Keratinocyte (primary cell): ENCODE results near the gene PYCR2. TPM values are rescaled to one million over a fixed set of nuclear protein-coding genes. Genes with fewer than 3 reads are reported as not detected.

Source experiments
- DNase-seq: peaks from one replicate; pipeline ENCODE4 v3.0.0-alpha.2; 2011; ENCODE audit warnings: low read depth, missing footprints, low spot score
- FAIRE-seq: peaks from 2 replicates; lab custom pipeline; 2011; peaks lifted over from hg19 to GRCh38; lab: Jason Lieb, UNC
- H2AFZ ChIP-seq: 2 replicates; pipeline ENCODE4 v1.6.0; 2012; ENCODE audit warnings: low read length, control low read depth, inconsistent platforms; ENCODE audit not compliant: control insufficient read depth
- H3K27ac ChIP-seq: 2 replicates; pipeline ENCODE4 v1.5.1; 2011; ENCODE audit warnings: low read length; ENCODE audit not compliant: control insufficient read depth, insufficient read depth
- H3K27me3 ChIP-seq: 3 replicates; pipeline ENCODE4 v1.6.0; 2011; ENCODE audit warnings: low read length; ENCODE audit not compliant: control insufficient read depth, insufficient read depth; ENCODE audit errors: extremely low read depth
- H3K36me3 ChIP-seq, 2 experiments: 2 replicates in 1 of 2; 3 replicates in 1 of 2; pipeline ENCODE4 v1.5.1; 2011; ENCODE audit warnings: low read length in 2 of 2, mild to moderate bottlenecking in 1 of 2; ENCODE audit not compliant: control insufficient read depth in 2 of 2, insufficient read depth in 2 of 2; ENCODE audit errors: extremely low read depth in 1 of 2
- H3K4me1 ChIP-seq: 3 replicates; pipeline ENCODE4 v1.5.1; 2011; ENCODE audit warnings: low read length; ENCODE audit not compliant: control insufficient read depth, insufficient read depth; ENCODE audit errors: extremely low read depth
- H3K4me2 ChIP-seq: 3 replicates; pipeline ENCODE4 v1.6.0; 2011; ENCODE audit warnings: low read depth, low read length; ENCODE audit not compliant: control insufficient read depth, insufficient read depth; ENCODE audit errors: extremely low read depth
- H3K4me3 ChIP-seq, 3 experiments: fragments of 200-600 bp in 1 of 3; sonication (generic) in 1 of 3; 2 replicates in 2 of 3; 3 replicates in 1 of 3; pipeline ENCODE4 v1.5.1; 2011 to 2016; ENCODE audit warnings: low read length in 3 of 3, mild to moderate bottlenecking in 3 of 3, control low read depth in 2 of 3, inconsistent platforms in 1 of 3, low read depth in 1 of 3, mixed read lengths in 1 of 3, mixed run types in 1 of 3, moderate library complexity in 1 of 3; ENCODE audit not compliant: control insufficient read depth in 2 of 3, insufficient read depth in 2 of 3; ENCODE audit errors: extremely low read depth in 1 of 3
- H3K79me2 ChIP-seq: 2 replicates; pipeline ENCODE4 v1.6.0; 2012; ENCODE audit warnings: low read length; ENCODE audit not compliant: control insufficient read depth, insufficient read depth
- H3K9ac ChIP-seq: 3 replicates; pipeline ENCODE4 v1.6.0; 2011; ENCODE audit warnings: low read length; ENCODE audit not compliant: control insufficient read depth, insufficient read depth; ENCODE audit errors: extremely low read depth
- H3K9me1 ChIP-seq: 3 replicates; pipeline ENCODE4 v1.6.0; 2011; ENCODE audit warnings: low read length; ENCODE audit not compliant: control insufficient read depth, insufficient read depth; ENCODE audit errors: extremely low read depth
- H3K9me3 ChIP-seq: 2 replicates; pipeline ENCODE4 v1.5.1; 2012; ENCODE audit warnings: low read depth, low read length; ENCODE audit not compliant: control insufficient read depth
- H4K20me1 ChIP-seq: 3 replicates; pipeline ENCODE4 v1.6.0; 2011; ENCODE audit warnings: low read length; ENCODE audit not compliant: control insufficient read depth, insufficient read depth; ENCODE audit errors: extremely low read depth
- EZH2 ChIP-seq: IDR thresholded peaks from one replicate; pipeline ENCODE4 v1.6.1; 2012; ENCODE audit warnings: inconsistent platforms, mild to moderate bottlenecking, low read length, moderate library complexity
- dilution Hi-C: fragments of 300-500 bp; cut with MboI; formaldehyde crosslinking; loops from one replicate; pipeline ENCODE4 v1.7.0; 2020; ENCODE audit warnings: low sequenced_read_pairs; ENCODE audit not compliant: extremely low pct_ligation_motif_present
- polyA plus RNA-seq, 5 experiments: library from polyadenylated mRNA; depleted of rRNA in 3 of 5; stranded (reverse) in 3 of 5; stranded (forward) in 1 of 5; unstranded in 1 of 5; fragments of >200 nt; gene quantifications; 1 replicate in 1 of 5; 2 replicates in 3 of 5; 3 replicates in 1 of 5; pipeline versions ENCODE4 v1.2.1 to v1.2.3, GENCODE V29; 2011 to 2012; ENCODE audit warnings: missing spikeins in 2 of 5, low read depth in 1 of 5, low replicate concordance in 1 of 5
- TF ChIP-seq, protein P1 (sequence below), 3 experiments: IDR thresholded peaks in 1 of 3; conservative IDR thresholded peaks in 1 of 3; optimal IDR thresholded peaks in 1 of 3; 2 replicates in 2 of 3; 3 replicates in 1 of 3; pipeline versions ENCODE3 to v1.5.1; 2011; ENCODE audit warnings: low read length in 3 of 3, mild to moderate bottlenecking in 3 of 3, moderate library complexity in 2 of 3, control low read depth in 1 of 3, inconsistent platforms in 1 of 3; ENCODE audit not compliant: insufficient read depth in 2 of 3; ENCODE audit errors: extremely low read depth in 1 of 3

The PYCR2 gene
- polyA plus RNA-seq, 1 donor (not counting 4 experiments of a cell fraction or from before 2014, with no cell fraction given), result 45.5 TPM

DNA sequence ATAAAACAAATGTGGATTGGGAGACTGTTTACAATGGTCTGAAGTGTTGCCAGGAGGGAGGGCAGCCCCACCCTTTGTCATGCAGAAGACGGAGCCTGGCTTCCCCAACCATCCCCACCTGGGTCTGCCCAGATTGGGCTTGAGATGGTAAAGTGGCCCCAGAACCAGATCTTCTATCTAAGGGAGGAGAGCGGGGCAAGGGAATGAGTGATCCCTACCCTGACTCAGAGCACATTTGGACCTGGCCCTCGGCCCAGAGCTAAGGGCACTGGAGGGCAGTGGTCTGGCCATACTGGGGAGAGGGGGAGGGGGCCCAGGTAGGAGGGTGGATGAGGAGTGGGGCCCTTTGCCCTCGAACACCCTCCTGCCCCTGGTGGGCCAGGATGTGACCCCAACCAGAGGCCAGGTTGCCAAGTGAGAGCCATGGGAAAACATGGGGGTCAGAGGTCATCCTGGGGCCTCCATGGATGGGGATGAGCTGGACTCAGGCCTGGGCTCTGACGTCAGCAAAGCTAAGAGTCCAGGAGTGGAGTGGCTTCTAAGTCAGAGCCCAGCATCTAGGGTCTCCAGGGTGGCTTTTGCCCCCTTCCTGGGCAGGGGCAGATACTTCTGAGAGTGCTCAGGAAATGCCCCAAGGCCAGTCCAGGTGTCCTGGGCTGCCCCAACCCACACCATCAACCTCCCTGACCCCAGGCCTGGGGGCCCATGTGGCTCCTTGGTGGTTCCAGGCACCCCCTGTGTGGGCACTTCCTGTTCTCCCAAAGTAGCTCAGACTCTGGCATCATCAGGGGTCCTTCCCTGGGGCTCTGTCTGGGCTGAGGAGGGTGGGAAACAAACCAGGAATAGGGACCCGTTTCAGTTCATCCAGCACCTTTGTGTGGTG lies 33.5 kb downstream of the PYCR2 start:
- DNase-seq (no peak), FAIRE-seq (no peak)
- no peak overlapping the region for H3K9ac ChIP-seq
- H3K4me2 ChIP-seq, result no peak overlapping the region
- H3K27ac ChIP-seq, result no peak overlapping the region
- no peak for TF ChIP-seq EZH2
- TF ChIP-seq, protein P1, sequence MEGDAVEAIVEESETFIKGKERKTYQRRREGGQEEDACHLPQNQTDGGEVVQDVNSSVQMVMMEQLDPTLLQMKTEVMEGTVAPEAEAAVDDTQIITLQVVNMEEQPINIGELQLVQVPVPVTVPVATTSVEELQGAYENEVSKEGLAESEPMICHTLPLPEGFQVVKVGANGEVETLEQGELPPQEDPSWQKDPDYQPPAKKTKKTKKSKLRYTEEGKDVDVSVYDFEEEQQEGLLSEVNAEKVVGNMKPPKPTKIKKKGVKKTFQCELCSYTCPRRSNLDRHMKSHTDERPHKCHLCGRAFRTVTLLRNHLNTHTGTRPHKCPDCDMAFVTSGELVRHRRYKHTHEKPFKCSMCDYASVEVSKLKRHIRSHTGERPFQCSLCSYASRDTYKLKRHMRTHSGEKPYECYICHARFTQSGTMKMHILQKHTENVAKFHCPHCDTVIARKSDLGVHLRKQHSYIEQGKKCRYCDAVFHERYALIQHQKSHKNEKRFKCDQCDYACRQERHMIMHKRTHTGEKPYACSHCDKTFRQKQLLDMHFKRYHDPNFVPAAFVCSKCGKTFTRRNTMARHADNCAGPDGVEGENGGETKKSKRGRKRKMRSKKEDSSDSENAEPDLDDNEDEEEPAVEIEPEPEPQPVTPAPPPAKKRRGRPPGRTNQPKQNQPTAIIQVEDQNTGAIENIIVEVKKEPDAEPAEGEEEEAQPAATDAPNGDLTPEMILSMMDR (optimal IDR thresholded peaks at IDR 0.05 in 1 of 3, IDR thresholded peaks at IDR 0.05 in 1 of 3, conservative IDR thresholded peaks at IDR 0.05 in 1 of 3; ENCODE audit: extremely low read depth in 1 of 3, insufficient read depth in 2 of 3, low read length in 3 of 3), result no peak
- H3K9me3 ChIP-seq, result no peaks in the 10 kb centered on the region
- H3K4me1 ChIP-seq, result peaks cover 2% of the 10 kb centered on the region
- H3K79me2 ChIP-seq, result no peaks in the 10 kb centered on the region
- dilution Hi-C loops, result no loop called here
- no peaks in the 10 kb centered on the region for H3K27me3 ChIP-seq
- no peaks in the 10 kb centered on the region for H4K20me1 ChIP-seq
- no peak overlapping the region for H2AFZ ChIP-seq
- H3K9me1 ChIP-seq, result no peaks in the 10 kb centered on the region
- no peak overlapping the region for H3K4me3 ChIP-seq
- no peaks in the 10 kb centered on the region for H3K36me3 ChIP-seq

DNA sequence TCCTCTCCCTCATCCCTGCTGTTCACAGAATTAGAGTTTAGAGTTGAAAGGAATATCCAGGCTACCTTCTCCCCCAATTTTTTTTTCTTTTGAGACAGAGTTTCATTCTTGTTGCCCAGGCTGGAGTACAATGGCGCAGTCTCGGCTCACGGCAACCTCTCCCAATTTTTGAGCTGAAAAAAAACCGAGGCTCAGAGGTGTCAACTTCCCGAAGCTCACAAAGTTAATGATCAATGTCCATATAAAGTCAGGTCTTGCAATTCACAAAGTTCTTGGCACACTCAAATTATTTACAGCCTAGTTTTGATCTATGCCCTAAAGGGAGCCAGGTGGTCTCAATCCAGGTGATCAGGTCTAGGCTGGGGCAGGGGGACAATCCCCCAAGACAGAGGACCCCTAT lies 34.3 kb downstream of the PYCR2 start:
- Histone ChIP-seq H3K36me3 (no peaks in the 10 kb centered on the region), H3K9ac (no peak overlapping the region), H3K4me3 (no peak overlapping the region), H3K9me1 (no peaks in the 10 kb centered on the region), H3K27ac (no peak overlapping the region), H3K27me3 (no peaks in the 10 kb centered on the region), H3K4me1 (peaks cover 2% of the 10 kb centered on the region), H4K20me1 (no peaks in the 10 kb centered on the region), H3K4me2 (no peak overlapping the region), H3K79me2 (no peaks in the 10 kb centered on the region), H2AFZ (no peak overlapping the region), H3K9me3 (no peaks in the 10 kb centered on the region)
- DNase-seq (no peak), FAIRE-seq (no peak)
- dilution Hi-C loops, result no loop called here
- TF ChIP-seq EZH2, result no peak
- TF ChIP-seq, protein P1 (optimal IDR thresholded peaks at IDR 0.05 in 1 of 3, IDR thresholded peaks at IDR 0.05 in 1 of 3, conservative IDR thresholded peaks at IDR 0.05 in 1 of 3; ENCODE audit: extremely low read depth in 1 of 3, insufficient read depth in 2 of 3, low read length in 3 of 3), result no peak
